SH-SY5Y (cell line): ENCODE data around the gene ADARB2.

Experiments used
- GATA2 ChIP-seq: IDR thresholded peaks from 2 replicates; pipeline ENCODE4 v1.6.1; 2011; ENCODE audit warnings: mild to moderate bottlenecking, low read depth, low read length
- GATA3 ChIP-seq: IDR thresholded peaks from 2 replicates; pipeline ENCODE4 v1.6.1; 2011; ENCODE audit warnings: low read depth, mild to moderate bottlenecking, low read length, moderate library complexity

ADARB2 gene

DNA sequence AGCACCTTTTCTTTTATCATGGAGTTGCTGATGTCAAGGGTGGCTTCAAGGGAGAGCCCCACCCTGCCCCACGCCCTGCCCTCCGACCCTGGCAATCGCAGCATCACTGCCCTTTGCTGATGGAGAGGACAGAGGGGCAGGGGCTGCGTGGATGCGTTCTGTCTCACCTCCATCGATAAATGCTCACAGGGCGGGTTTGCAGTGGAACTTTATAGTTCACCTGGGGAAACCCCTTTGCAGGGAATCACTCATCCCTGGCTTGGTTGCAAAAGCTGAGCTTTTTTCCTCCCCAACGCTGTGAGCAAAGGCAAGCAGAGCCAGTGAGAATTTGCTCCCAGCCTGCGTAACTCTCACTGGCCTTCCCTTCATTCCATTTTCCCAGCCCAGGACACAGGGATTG lies 504.3 kb downstream of the ADARB2 start:
- no peak for TF ChIP-seq GATA2
- TF ChIP-seq GATA3 = no peak

DNA sequence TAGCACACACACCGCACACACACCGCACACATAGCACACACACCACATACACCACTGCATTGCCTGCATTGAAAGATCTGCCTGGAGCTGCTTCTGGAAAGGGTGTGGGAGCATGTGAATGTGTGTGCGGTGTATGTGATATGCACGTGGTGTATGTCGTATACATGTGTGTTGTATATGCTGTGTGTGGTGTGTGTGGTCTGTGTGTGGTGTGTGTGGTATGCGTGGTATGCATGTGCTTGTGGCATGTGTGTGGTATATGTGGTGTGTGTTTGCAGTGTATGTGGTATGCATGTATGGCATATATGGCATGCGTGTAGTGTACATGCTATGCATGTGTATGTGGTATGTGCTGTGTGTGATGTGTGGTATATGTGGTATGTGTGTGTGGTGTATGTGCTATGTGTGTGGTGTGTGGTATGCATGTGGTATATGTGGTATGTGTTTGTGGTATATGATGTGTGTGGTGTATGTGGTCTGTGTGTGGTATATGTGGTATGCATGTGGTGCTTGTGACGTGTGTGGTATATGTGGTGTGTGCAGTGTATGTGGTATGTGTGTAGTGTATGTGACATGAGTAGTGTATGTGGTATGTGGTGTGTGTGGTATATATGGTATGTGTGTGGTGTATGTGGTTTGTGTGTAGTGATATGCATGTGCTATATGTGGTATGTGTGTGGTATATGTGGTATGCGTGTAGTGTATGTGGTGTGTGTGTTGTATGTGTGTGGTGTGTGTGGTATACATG lies 505.0 kb downstream of the ADARB2 start:
- TF ChIP-seq GATA3 (no peak), GATA2 (no peak)

DNA sequence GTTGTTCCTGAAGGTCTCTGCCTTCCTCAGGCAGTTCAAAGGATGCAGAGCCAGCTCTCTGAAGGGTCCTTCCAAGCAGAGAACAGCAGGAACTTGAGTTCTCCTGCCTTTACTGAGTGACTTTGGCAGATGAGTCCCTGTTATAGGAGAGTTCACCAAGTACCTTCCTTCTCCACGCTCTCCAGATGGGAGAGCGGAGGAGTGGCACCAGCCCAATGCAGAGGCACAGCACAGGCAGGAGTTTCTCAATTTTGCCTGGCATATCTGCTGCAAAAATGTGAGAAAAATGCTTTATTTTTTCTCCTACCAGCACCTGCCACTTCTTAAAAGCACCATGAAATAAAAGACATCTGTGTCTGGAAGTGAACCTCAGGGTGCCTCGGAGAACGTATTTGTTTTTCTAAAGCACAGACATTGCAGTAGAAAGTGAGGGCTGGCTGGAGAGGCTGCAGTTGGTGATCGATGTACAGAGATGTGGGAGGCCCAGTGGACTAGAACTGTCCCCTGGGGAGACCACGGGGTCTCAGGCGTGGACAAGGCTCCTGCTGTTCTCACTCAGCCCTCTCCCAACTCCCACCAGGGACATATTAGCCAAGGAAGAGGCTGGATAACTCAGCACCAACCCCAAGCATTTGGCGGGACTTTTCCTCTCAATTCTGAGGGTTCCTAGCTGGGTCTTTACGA lies 506.6 kb downstream of the ADARB2 start:
- TF ChIP-seq GATA3 (no peak), GATA2 (no peak)

DNA sequence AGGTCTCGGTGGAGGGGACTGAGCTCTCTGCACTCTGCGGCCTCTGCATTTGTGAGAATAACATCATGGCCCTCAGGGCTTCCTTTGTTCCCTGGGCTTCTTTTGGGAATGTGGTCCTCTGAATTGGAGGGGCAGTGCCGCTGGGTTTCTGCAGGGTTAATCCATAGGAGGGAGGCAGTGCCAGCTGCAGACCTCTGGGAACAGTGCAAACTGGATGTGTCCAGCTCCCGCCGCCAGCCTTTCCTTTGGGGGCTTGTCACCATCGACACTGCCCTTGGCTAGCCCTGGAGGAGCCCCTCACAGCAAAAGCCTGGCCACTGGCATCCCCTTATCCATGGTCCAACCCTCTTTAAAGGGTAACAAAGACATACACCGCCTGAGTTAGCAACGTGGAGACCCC lies 507.2 kb downstream of the ADARB2 start:
- TF ChIP-seq GATA3 (no peak), GATA2 (no peak)

DNA sequence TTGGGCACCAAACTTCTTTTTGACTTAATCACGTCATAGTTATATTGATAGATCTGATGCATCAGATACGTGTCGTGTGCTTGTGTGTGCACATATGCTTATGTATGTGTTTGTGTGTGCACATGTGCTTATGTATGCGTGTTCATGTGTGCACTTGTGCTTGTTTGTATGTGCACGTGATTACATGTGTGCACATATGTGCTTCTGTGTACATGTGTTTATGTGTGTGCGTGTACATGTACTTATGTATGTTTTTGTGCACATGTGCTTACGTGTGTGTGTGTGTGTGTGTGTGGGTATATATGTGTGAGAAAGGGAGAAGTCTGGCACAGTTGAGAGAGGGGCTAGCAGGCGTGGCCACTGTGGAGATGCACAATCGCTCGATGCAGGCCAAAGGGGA lies 507.8 kb downstream of the ADARB2 start:
- no peak for TF ChIP-seq GATA2
- no peak for TF ChIP-seq GATA3

DNA sequence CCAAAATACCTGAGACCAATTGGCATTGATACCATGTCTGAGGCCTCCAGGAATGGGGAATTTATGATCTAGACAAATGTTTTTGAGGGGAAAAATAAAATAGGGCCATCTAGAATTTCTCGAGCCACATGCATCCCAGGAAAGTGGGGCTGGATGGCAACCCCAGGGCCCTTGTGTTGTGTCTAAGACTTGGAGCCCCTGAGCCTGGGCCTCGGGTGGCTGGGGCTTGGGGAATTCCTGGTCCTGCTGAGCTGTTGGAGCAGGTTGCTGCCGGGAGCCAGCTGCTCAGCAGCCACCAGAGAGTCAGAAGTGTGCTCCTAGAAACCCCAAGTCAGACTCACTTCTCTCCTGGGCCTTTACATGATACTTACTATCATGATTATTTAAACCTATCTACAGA lies 508.2 kb downstream of the ADARB2 start:
- TF ChIP-seq GATA3 (no peak), GATA2 (no peak)

DNA sequence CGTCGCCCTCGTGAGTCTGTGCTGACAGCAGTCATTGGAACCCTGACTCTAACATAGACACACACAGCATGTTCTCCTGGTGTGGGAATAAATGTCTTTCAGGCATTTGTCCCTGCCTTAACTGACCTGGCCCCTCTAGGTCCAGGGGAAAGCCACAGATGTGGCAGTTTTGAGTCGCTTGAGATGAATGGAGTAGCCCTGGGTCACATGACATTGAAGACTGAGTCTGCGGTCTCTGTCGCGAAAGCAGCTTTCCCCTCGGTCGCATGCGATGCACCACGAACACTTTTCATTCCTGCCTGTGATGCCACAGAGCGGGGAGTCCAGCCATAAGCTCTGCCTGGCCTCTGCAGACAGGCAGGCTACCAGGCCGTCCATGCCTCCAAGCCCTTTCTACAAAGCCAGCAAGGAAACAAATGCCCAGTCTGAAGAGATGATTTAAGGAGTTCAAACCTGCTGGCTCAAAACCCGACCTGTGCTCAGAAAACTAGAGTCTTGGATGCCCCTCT lies 508.8 kb downstream of the ADARB2 start:
- TF ChIP-seq GATA3 = no peak
- no peak for TF ChIP-seq GATA2

DNA sequence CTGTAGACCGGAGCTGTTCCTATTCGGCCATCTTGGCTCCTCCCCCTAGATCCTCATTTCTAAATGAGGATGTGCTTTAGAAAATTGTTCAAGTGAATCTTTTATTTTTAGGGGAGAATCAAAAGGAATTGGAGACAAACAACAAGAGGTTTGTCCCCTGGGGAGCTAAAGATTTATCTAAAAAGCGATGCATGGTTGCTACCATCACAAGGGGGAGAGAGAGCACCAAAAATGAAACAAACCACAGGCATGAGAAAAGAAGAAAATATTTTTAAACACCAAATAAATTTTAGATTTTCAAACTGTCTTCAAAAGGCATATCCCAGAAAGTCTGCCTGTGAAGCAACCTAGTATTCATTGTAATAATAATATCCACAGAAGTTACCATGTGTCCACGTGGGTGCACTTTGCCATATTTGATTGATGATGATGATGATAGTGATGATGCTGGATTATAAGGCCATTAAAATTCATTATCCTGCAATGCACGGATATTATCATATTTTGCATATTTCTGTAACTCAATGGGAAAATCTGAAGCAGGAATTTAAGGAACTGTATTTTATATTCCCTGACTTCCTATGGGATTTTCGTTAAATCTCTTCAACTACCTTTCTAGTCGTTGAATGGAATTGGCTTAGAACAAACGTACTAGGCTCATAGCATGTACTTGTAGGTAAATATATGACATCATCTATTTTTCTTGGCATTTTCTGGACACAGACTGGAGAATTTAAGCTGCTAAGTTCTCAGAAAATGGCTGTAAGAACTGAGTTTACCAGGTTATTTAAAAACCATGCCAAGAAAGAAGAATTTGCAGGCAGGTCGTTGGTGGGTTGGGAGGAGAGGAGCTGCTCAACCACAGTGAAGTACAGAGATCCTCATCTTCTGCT lies 509.6 kb downstream of the ADARB2 start:
- TF ChIP-seq GATA3 (0 out of 2 replicates have a peak, but pooled peaks have one; percentile 9), GATA2 (no peak)

DNA sequence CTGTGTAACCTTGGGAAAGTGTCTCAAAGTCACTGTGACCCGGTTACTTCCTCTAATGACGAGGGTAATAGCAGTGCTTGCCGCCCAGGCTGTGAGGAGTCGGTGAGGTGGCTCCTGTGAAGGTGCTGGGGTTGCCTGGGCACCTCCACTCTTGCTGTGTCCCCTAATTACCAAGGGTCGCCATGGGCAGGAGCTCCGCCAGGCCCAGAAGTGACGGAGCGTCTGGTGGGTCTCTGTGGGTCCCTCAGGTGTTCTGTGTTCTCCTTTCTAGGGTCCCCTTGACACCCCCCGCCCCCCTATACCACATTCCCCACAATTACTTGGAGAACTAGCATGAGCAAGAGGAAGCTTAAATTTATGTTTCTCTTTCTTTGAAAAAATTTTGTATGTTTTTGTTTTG lies 519.7 kb downstream of the ADARB2 start:
- TF ChIP-seq GATA3 (no peak), GATA2 (no peak)

DNA sequence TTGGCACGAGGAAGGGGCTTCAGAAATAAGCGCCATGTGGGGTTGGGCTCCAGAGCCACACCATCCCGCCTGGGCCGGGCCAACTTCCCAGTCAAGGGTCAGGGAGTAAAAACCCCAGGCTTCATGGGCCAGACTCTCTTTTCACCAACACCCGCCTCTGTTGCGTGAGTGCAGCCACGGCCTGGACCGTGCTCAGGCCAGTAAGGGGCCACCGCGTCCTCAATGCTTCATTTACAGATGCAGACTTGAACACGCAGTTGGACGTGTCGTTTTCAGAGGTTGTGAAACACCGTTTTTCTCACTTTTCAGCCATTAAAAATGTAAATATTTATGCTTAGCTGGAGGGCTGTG lies 520.1 kb downstream of the ADARB2 start:
- no peak for TF ChIP-seq GATA3
- TF ChIP-seq GATA2 = no peak

DNA sequence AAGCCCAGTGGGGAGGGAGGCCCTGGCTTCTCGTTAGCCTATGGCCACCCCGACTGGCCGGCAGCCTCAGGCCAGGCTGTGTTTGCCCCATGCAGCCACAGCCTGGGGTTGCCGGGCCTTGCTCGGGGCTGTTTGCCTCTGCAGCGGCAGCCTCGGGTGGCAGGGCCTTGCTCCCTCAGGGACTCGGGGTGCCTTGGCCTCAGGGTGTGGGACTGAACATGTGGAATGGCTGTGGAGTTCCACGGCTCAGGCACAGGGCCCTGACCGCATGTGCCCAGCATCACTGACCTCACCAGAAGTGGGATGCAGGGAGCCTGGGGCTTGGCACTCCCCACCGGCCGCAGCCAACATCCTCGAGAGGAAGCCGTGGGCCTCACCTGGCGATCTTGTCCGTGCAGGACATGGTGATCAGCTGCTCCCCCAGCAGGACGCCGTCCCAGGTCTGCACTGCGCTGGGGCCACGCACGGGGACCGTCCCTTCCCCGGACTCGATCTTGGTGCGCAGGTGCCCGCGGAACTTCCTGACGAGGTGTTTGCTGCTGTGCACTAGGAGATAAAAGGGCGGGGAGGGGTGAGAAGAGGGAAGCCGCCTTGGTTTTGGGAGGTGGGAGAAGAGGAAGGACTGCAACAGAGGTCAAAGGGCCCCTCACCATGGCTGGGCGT lies 520.6 kb downstream of the ADARB2 start:
- no peak for TF ChIP-seq GATA2
- no peak for TF ChIP-seq GATA3

DNA sequence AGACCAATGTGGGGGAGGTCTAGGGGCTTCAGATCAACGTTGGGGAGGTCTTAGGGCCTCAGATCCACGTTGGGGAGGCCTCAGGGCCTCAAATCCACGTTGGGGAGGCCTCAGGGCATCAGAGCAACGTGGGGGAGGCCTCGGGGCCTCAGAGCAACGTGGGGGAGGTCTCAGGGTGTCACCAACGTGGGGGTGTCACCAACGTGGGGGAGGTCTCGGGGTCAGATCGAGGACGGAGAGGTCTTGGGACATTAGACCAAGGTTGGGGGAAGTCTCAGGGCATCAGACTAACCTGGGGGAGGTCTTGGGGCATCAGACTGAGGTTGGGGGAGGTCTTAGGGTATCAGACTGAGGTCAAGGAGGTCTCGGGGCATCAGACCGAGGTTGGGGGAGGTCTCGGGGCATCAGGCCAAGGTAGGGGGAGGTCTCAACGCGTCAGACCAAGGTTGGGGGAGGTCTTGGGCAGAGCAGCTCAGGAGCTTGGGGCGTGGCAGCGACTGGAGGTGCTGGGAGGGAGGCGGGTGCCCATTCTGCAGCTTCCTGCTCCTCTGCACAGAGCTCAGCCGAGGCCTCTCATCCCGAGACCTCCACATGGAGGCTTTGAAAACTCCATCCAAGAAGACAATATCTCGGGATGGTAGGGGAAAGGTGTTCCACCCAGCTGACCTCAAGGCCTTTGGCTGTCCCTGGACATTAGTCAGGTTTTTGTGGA lies 521.3 kb downstream of the ADARB2 start:
- TF ChIP-seq GATA2 (no peak), GATA3 (no peak)

DNA sequence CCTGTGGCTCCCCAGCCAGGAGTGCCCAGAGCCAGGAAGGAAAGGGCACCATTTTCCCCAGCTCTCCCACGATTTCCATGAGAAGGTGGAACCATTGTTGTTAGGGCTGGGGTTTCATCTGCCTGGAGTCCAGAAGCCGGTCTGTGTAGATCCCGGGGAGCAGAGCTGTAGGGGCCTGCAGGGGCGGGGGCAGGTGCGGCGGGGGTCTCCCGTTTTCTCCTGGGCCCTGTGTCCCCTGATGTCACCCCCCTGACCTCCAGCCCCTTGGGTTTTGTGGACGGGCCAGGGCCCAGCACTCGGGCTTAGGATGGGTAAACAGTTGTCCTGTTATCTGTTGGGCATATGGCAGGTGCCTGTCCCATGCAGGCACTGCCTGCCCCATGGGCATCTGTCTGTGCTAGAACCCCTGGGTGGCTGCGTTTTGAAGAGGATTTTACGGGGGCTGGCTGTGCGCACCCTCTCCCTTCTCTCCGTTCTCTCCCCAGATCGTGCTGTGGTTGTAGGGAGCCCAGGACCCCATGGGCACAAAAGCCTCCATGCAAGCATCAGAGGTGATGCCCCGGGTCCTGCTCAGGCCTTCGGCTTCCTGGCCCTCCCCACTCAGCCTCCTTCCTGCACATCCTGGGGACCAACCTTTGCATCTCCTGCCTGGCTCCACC lies 522.3 kb downstream of the ADARB2 start:
- TF ChIP-seq GATA2 = no peak
- TF ChIP-seq GATA3 = no peak
